ENCODE data around the gene GDF7.

Gene GDF7

GRCh38 chr2:20643826-20644225, 23.1 kb upstream of the GDF7 start:
- Histone ChIP-seq H3K9me3 (ENCODE audit: control insufficient read depth in 2 of 2, low read length in 2 of 2) (no peaks in the 10 kb centered on the region), H3K4me3 (ENCODE audit: low read length in 2 of 2) (no peak overlapping the region), H3K4me1 (ENCODE audit: control insufficient read depth in 2 of 2, insufficient read depth in 2 of 2, low read length in 2 of 2) (peaks cover 6 to 9% of the 10 kb centered on the region in 2 donors), H3K36me3 (ENCODE audit: control insufficient read depth in 2 of 2, insufficient read depth in 2 of 2, low read length in 2 of 2) (peaks cover 19 to 45% of the 10 kb centered on the region in 2 donors), H3K27me3 (ENCODE audit: control insufficient read depth in 2 of 2, insufficient read depth in 2 of 2, low read length in 2 of 2) (no peaks in the 10 kb centered on the region), H3K9ac (ENCODE audit: low read depth in 1 of 2, low read length in 2 of 2) (no peak overlapping the region), H3K27ac (ENCODE audit: low read depth in 2 of 2, low read length in 2 of 2) (no peak overlapping the region)

GRCh38 chr2:20645301-20645701, 21.6 kb upstream of the GDF7 start:
- Histone ChIP-seq H3K27ac (ENCODE audit: low read depth in 2 of 2, low read length in 2 of 2) (no peak overlapping the region), H3K27me3 (ENCODE audit: control insufficient read depth in 2 of 2, insufficient read depth in 2 of 2, low read length in 2 of 2) (no peaks in the 10 kb centered on the region), H3K9ac (ENCODE audit: low read depth in 1 of 2, low read length in 2 of 2) (no peak overlapping the region), H3K9me3 (ENCODE audit: control insufficient read depth in 2 of 2, low read length in 2 of 2) (no peaks in the 10 kb centered on the region), H3K4me3 (ENCODE audit: low read length in 2 of 2) (no peak overlapping the region), H3K36me3 (ENCODE audit: control insufficient read depth in 2 of 2, insufficient read depth in 2 of 2, low read length in 2 of 2) (peaks cover 12 to 35% of the 10 kb centered on the region in 2 donors), H3K4me1 (ENCODE audit: control insufficient read depth in 2 of 2, insufficient read depth in 2 of 2, low read length in 2 of 2) (peaks cover 17 to 18% of the 10 kb centered on the region in 2 donors)

GRCh38 chr2:20645761-20646160, 21.2 kb upstream of the GDF7 start:
- Histone ChIP-seq H3K36me3 (ENCODE audit: control insufficient read depth in 2 of 2, insufficient read depth in 2 of 2, low read length in 2 of 2) (peaks cover 8 to 30% of the 10 kb centered on the region in 2 donors), H3K27ac (ENCODE audit: low read depth in 2 of 2, low read length in 2 of 2) (no peak overlapping the region), H3K27me3 (ENCODE audit: control insufficient read depth in 2 of 2, insufficient read depth in 2 of 2, low read length in 2 of 2) (no peaks in the 10 kb centered on the region), H3K4me1 (ENCODE audit: control insufficient read depth in 2 of 2, insufficient read depth in 2 of 2, low read length in 2 of 2) (peaks cover 21 to 22% of the 10 kb centered on the region in 2 donors), H3K4me3 (ENCODE audit: low read length in 2 of 2) (no peak overlapping the region), H3K9me3 (ENCODE audit: control insufficient read depth in 2 of 2, low read length in 2 of 2) (no peaks in the 10 kb centered on the region), H3K9ac (ENCODE audit: low read depth in 1 of 2, low read length in 2 of 2) (no peak overlapping the region)

- Histone ChIP-seq H3K36me3 (ENCODE audit: control insufficient read depth in 2 of 2, insufficient read depth in 2 of 2, low read length in 2 of 2) (peaks cover 8 to 28% of the 10 kb centered on the region in 2 donors), H3K27ac (ENCODE audit: low read depth in 2 of 2, low read length in 2 of 2) (no peak overlapping the region), H3K9me3 (ENCODE audit: control insufficient read depth in 2 of 2, low read length in 2 of 2) (no peaks in the 10 kb centered on the region), H3K4me1 (ENCODE audit: control insufficient read depth in 2 of 2, insufficient read depth in 2 of 2, low read length in 2 of 2) (peaks cover 22 to 25% of the 10 kb centered on the region in 2 donors), H3K27me3 (ENCODE audit: control insufficient read depth in 2 of 2, insufficient read depth in 2 of 2, low read length in 2 of 2) (no peaks in the 10 kb centered on the region), H3K9ac (ENCODE audit: low read depth in 1 of 2, low read length in 2 of 2) (no peak overlapping the region), H3K4me3 (ENCODE audit: low read length in 2 of 2) (no peak overlapping the region)
Observed at GRCh38 chr2:20646446-20646845, 20.5 kb upstream of the GDF7 start.

GRCh38 chr2:20647211-20647610, 19.7 kb upstream of the GDF7 start:
- H3K27me3 ChIP-seq (ENCODE audit: control insufficient read depth in 2 of 2, insufficient read depth in 2 of 2, low read length in 2 of 2): no peaks in the 10 kb centered on the region
- peaks cover 8 to 22% of the 10 kb centered on the region in 2 donors for H3K36me3 ChIP-seq (ENCODE audit: control insufficient read depth in 2 of 2, insufficient read depth in 2 of 2, low read length in 2 of 2)
- no peak overlapping the region for H3K9ac ChIP-seq (ENCODE audit: low read depth in 1 of 2, low read length in 2 of 2)
- H3K4me3 ChIP-seq (ENCODE audit: low read length in 2 of 2): no peak overlapping the region
- peaks cover 25 to 28% of the 10 kb centered on the region in 2 donors for H3K4me1 ChIP-seq (ENCODE audit: control insufficient read depth in 2 of 2, insufficient read depth in 2 of 2, low read length in 2 of 2)
- no peaks in the 10 kb centered on the region for H3K9me3 ChIP-seq (ENCODE audit: control insufficient read depth in 2 of 2, low read length in 2 of 2)
- H3K27ac ChIP-seq (ENCODE audit: low read depth in 2 of 2, low read length in 2 of 2): no peak overlapping the region

- peaks cover 25 to 28% of the 10 kb centered on the region in 2 donors for H3K4me1 ChIP-seq (ENCODE audit: control insufficient read depth in 2 of 2, insufficient read depth in 2 of 2, low read length in 2 of 2)
- no peak overlapping the region for H3K9ac ChIP-seq (ENCODE audit: low read depth in 1 of 2, low read length in 2 of 2)
- no peak overlapping the region for H3K4me3 ChIP-seq (ENCODE audit: low read length in 2 of 2)
- no peak overlapping the region for H3K27ac ChIP-seq (ENCODE audit: low read depth in 2 of 2, low read length in 2 of 2)
- H3K36me3 ChIP-seq (ENCODE audit: control insufficient read depth in 2 of 2, insufficient read depth in 2 of 2, low read length in 2 of 2): peaks cover 8 to 22% of the 10 kb centered on the region in 2 donors
- H3K9me3 ChIP-seq (ENCODE audit: control insufficient read depth in 2 of 2, low read length in 2 of 2): no peaks in the 10 kb centered on the region
- no peaks in the 10 kb centered on the region for H3K27me3 ChIP-seq (ENCODE audit: control insufficient read depth in 2 of 2, insufficient read depth in 2 of 2, low read length in 2 of 2)
Observed at GRCh38 chr2:20647738-20648137, 19.2 kb upstream of the GDF7 start.

- Histone ChIP-seq H3K4me1 (ENCODE audit: control insufficient read depth in 2 of 2, insufficient read depth in 2 of 2, low read length in 2 of 2) (peaks cover 25 to 28% of the 10 kb centered on the region in 2 donors), H3K4me3 (ENCODE audit: low read length in 2 of 2) (no peak overlapping the region), H3K36me3 (ENCODE audit: control insufficient read depth in 2 of 2, insufficient read depth in 2 of 2, low read length in 2 of 2) (peaks cover 8 to 18% of the 10 kb centered on the region in 2 donors), H3K9ac (ENCODE audit: low read depth in 1 of 2, low read length in 2 of 2) (no peak overlapping the region), H3K27me3 (ENCODE audit: control insufficient read depth in 2 of 2, insufficient read depth in 2 of 2, low read length in 2 of 2) (no peaks in the 10 kb centered on the region), H3K9me3 (ENCODE audit: control insufficient read depth in 2 of 2, low read length in 2 of 2) (no peaks in the 10 kb centered on the region), H3K27ac (ENCODE audit: low read depth in 2 of 2, low read length in 2 of 2) (no peak overlapping the region)
Observed at GRCh38 chr2:20648206-20648605, 18.7 kb upstream of the GDF7 start.

GRCh38 chr2:20648831-20649230, 18.1 kb upstream of the GDF7 start:
- H3K9me3 ChIP-seq (ENCODE audit: control insufficient read depth in 2 of 2, low read length in 2 of 2): no peaks in the 10 kb centered on the region
- no peak overlapping the region for H3K9ac ChIP-seq (ENCODE audit: low read depth in 1 of 2, low read length in 2 of 2)
- peaks cover 25 to 28% of the 10 kb centered on the region in 2 donors for H3K4me1 ChIP-seq (ENCODE audit: control insufficient read depth in 2 of 2, insufficient read depth in 2 of 2, low read length in 2 of 2)
- H3K27ac ChIP-seq (ENCODE audit: low read depth in 2 of 2, low read length in 2 of 2): no peak overlapping the region
- peaks cover 8 to 16% of the 10 kb centered on the region in 2 donors for H3K36me3 ChIP-seq (ENCODE audit: control insufficient read depth in 2 of 2, insufficient read depth in 2 of 2, low read length in 2 of 2)
- H3K27me3 ChIP-seq (ENCODE audit: control insufficient read depth in 2 of 2, insufficient read depth in 2 of 2, low read length in 2 of 2): no peaks in the 10 kb centered on the region
- peak overlapping the region in 1 of 2 donors; percentile 7 for H3K4me3 ChIP-seq (ENCODE audit: low read length in 2 of 2)

GRCh38 chr2:20649576-20649975, 17.4 kb upstream of the GDF7 start:
- Histone ChIP-seq H3K9ac (ENCODE audit: low read depth in 1 of 2, low read length in 2 of 2) (peak overlapping the region in 1 of 2 donors; percentile 98), H3K4me1 (ENCODE audit: control insufficient read depth in 2 of 2, insufficient read depth in 2 of 2, low read length in 2 of 2) (peaks cover 25 to 28% of the 10 kb centered on the region in 2 donors), H3K36me3 (ENCODE audit: control insufficient read depth in 2 of 2, insufficient read depth in 2 of 2, low read length in 2 of 2) (peaks cover 4 to 10% of the 10 kb centered on the region in 2 donors), H3K4me3 (ENCODE audit: low read length in 2 of 2) (peak overlapping the region; percentile 93 to 98), H3K27ac (ENCODE audit: low read depth in 2 of 2, low read length in 2 of 2) (no peak overlapping the region), H3K27me3 (ENCODE audit: control insufficient read depth in 2 of 2, insufficient read depth in 2 of 2, low read length in 2 of 2) (no peaks in the 10 kb centered on the region), H3K9me3 (ENCODE audit: control insufficient read depth in 2 of 2, low read length in 2 of 2) (no peaks in the 10 kb centered on the region)

GRCh38 chr2:20649976-20650375, 17.0 kb upstream of the GDF7 start:
- H3K9ac ChIP-seq (ENCODE audit: low read depth in 1 of 2, low read length in 2 of 2): peak overlapping the region; percentile 96 to 98
- no peak overlapping the region for H3K27ac ChIP-seq (ENCODE audit: low read depth in 2 of 2, low read length in 2 of 2)
- peaks cover 25 to 28% of the 10 kb centered on the region in 2 donors for H3K4me1 ChIP-seq (ENCODE audit: control insufficient read depth in 2 of 2, insufficient read depth in 2 of 2, low read length in 2 of 2)
- H3K27me3 ChIP-seq (ENCODE audit: control insufficient read depth in 2 of 2, insufficient read depth in 2 of 2, low read length in 2 of 2): no peaks in the 10 kb centered on the region
- H3K36me3 ChIP-seq (ENCODE audit: control insufficient read depth in 2 of 2, insufficient read depth in 2 of 2, low read length in 2 of 2): peaks cover 4 to 6% of the 10 kb centered on the region in 2 donors
- peak overlapping the region; percentile 93 to 98 for H3K4me3 ChIP-seq (ENCODE audit: low read length in 2 of 2)
- H3K9me3 ChIP-seq (ENCODE audit: control insufficient read depth in 2 of 2, low read length in 2 of 2): no peaks in the 10 kb centered on the region

Data from mucosa of rectum (tissue), 2 donors.